ENCODE results near the gene GAREM1.

- no peak for TF ChIP-seq EZH2 (IDR thresholded peaks at IDR 0.05)
- no peak for TF ChIP-seq POLR2AphosphoS5 (IDR thresholded peaks at IDR 0.05; ENCODE audit: borderline replicate concordance, low read depth, low read length)
- TF ChIP-seq FOXP2 (optimal IDR thresholded peaks at IDR 0.05; ENCODE audit: control extremely low read depth, extremely low read length, insufficient read depth) = no peak
These were observed 213.4 kb downstream of the GAREM1 start for GRCh38 chr18:32257084-32257785.

Measured in SK-N-MC (cell line).